Astrocyte of the hippocampus (primary cell): ENCODE measurements around the gene CCDC18.

Experiments
- DNase-seq: peaks from one replicate; pipeline ENCODE4 v3.0.0; 2011; ENCODE audit warnings: low read depth, low spot score

Gene CCDC18

DNA sequence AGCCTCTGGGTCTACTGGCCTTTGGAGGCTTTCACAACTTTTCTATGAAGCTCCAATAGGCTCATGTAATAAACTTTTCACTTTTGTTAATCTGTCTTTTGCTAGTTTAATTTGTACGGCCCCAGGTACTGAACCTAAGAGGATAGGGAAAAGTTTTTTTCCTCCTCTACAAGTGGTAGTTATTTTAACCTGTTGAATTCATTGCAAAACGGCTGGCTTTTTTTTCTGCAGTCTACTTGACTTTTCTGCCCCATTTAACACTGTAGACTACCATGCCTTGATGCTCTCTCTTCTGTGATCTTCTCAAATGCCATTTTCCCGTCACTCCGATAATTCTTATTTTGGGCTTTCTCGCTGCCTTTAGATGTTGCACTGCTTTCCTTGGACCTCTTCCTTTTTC lies 121.6 kb downstream of the CCDC18 start:
- no peak for DNase-seq

- peak; percentile 77 for DNase-seq
Measured at GRCh38 chr1:93304716-93305138, 124.2 kb downstream of the CCDC18 start.

DNA sequence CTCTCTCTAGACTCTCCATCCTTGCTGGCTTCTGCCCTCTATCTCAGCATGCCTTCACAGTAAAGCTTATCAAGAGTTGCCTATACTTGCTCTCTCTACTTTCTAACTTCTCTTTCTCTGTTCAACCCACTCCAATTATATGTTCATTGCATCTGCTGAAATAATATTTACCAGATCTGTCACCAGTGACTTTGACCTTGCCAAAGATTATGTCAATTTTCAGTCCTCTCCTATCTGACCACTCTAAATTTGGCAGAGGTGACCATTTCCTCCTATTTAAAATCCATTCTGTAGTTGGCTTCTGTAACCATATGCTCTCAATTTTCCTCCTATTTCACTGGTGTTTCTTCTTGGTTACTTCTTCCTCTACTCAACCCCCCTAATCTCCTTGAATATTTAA lies 126.4 kb downstream of the CCDC18 start:
- DNase-seq: no peak

- peak; percentile 16 for DNase-seq
Measured at GRCh38 chr1:93313026-93313425, 132.5 kb downstream of the CCDC18 start.

DNA sequence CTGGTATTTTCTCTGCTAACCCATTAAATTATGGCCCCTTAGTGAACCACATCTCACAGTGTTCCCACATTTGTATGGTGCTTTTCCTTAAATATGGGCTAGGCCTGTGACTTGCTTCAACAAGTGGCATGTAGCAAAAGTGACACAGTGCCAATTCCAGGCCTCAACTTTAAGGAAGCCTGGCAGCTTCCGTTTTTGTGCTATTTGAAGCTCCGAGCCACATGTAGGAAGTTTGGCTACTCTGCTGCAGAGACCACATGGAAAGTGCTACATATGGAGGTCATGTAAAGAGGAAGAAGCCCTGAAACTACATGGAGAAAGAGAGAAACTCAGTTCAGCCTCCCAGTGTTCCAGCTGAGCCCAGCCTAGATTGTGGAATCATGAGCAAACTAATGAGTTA lies 136.7 kb downstream of the CCDC18 start:
- DNase-seq: no peak

DNA sequence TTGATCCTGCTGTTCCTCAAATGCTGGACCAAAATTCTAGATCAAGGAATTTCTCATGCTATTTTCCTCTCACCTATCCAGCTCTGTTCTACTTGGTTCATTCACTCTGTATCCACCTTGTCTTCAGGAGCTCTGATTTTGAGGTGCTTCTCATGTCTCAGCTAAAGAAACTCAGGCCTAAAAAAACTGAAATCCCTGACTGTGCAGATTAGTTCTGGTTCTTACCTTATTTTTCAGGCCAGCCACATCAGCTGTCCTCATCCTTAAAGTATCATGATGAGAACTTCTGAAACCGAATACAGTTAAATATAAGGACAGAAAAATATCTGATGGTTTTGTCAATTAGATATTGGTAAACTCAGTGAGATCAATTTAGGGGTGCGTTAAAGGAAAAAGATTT lies 137.4 kb downstream of the CCDC18 start:
- DNase-seq: no peak

DNA sequence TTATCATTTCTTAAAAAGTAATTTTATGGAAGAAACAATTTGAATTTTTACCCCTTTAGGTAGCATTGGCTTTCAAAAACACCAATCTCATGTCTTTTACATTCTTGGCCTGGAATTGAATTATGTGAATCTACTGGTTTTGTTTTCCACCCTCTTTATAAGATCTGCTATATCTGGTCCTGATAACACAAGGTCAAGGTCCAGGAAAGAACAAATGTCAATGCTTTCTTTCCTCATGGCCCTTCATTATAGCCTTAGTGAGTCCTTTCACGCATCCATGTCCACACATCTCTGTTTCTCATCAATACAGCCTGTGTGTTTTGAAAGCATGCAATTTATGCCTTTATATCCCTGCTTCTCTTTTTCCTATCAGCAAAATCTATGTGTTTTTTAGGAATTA lies 141.2 kb downstream of the CCDC18 start:
- DNase-seq: no peak

DNA sequence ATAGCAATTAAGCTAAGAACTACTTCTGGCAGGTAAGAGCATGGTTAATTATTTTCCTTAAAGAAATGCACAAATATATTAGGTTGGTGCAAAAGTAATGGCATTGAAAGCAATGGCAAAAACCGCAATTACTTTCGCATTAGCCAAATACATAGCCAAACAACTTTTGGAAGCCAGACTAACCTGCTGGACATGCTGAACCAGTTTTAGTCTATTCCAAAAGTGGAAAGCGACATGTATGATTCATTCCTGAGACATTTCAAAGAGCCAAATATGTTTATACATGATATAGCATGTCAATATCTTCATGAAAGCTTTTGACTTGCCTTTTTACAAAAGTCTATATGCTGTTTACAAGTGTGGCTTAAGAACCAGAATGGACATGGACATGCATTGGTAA lies 141.8 kb downstream of the CCDC18 start:
- DNase-seq: no peak

DNA sequence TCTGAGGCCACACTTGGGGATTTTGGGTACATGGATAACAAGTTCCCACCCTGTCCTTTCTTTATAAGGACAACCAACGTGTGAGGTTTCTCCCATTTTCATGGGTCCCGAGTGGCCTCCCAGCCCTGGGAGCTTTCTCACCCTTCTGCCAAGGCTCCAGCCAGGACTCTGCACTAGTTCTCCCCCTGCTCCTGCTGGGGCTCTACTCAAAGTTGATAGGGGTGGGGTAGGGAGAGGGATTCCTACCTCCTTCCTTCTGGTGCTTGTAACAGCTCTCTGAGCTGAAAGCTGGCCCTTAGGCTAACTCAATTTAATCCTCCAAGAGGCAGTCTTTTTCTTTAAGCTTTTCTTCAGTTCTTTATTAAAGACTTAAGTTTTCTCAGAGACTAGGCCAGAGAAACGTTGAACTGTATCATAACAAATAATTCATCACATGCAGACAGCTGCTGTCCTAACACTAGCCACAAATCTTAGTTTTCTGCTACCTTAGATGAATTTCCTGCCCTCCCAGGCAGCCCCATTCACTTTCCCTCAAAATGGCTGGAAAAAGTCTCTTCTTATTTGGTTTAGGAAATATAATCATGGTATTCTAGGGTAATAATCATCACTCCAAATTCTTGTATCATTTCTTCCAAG lies 142.8 kb downstream of the CCDC18 start:
- no peak for DNase-seq

GRCh38 chr1:93324486-93325464 lies 144.3 kb downstream of the CCDC18 start:
- peak; percentile 74 for DNase-seq
